GM19467 (cell line): ENCODE measurements around the gene SIGLECL1.
"Not testable (repeated sequence)": the region's sequence is repeated elsewhere in the genome, so short reads cannot be mapped to it uniquely, and the experiment has no call there.

Experiments
- ATAC-seq: cut with Tn5 transposase; IDR thresholded peaks from one replicate; pipeline ENCODE4 v1.9.1; 2021; ENCODE audit warnings: mild to moderate bottlenecking, moderate library complexity; ENCODE audit not compliant: unreplicated experiment

SIGLECL1 gene

GRCh38 chr19:51250786-51251467 is at the start of gene SIGLECL1:
SIGLECL1 (plus strand) TSS chr19:51251080; CDS start chr19:51264073, 12,993 bp downstream.
- ATAC-seq: no peak

- ATAC-seq: no peak
Observed at GRCh38 chr19:51201712-51202111, 49.2 kb upstream of the SIGLECL1 start.

- no peak for ATAC-seq
Observed at GRCh38 chr19:51203916-51204315, 47.0 kb upstream of the SIGLECL1 start.

- no peak for ATAC-seq
Observed at GRCh38 chr19:51204321-51204720, 46.6 kb upstream of the SIGLECL1 start.

GRCh38 chr19:51207747-51208146 is 43.1 kb upstream of the SIGLECL1 start:
- ATAC-seq: no peak

- ATAC-seq: no peak
Observed at GRCh38 chr19:51210191-51210784, 40.6 kb upstream of the SIGLECL1 start.

GRCh38 chr19:51210874-51211361 is 40.0 kb upstream of the SIGLECL1 start:
- not testable (repeated sequence) for ATAC-seq

GRCh38 chr19:51211833-51212232 is 39.0 kb upstream of the SIGLECL1 start:
- ATAC-seq: no peak

GRCh38 chr19:51219307-51219706 is 31.6 kb upstream of the SIGLECL1 start:
- no peak for ATAC-seq

GRCh38 chr19:51219971-51220370 is 30.9 kb upstream of the SIGLECL1 start:
- no peak for ATAC-seq

- ATAC-seq: no peak
Observed at GRCh38 chr19:51220996-51221395, 29.9 kb upstream of the SIGLECL1 start.

- ATAC-seq: no peak
Observed at GRCh38 chr19:51224163-51224641, 26.7 kb upstream of the SIGLECL1 start.

GRCh38 chr19:51224898-51225393 is 25.9 kb upstream of the SIGLECL1 start, which contains the start of gene CD33:
CD33 (plus strand) TSS chr19:51225080; CDS start chr19:51225119, 39 bp downstream.
- ATAC-seq: not testable (repeated sequence)

GRCh38 chr19:51226067-51226466 is 24.8 kb upstream of the SIGLECL1 start:
- no peak for ATAC-seq

- no peak for ATAC-seq
Observed at GRCh38 chr19:51227326-51227725, 23.6 kb upstream of the SIGLECL1 start.

- no peak for ATAC-seq
Observed at GRCh38 chr19:51227966-51228365, 22.9 kb upstream of the SIGLECL1 start.

GRCh38 chr19:51240866-51241265 is 10.0 kb upstream of the SIGLECL1 start:
- ATAC-seq: no peak

GRCh38 chr19:51242881-51243630 is 7.8 kb upstream of the SIGLECL1 start:
- no peak for ATAC-seq

- ATAC-seq: no peak
Observed at GRCh38 chr19:51246164-51246552, 4.7 kb upstream of the SIGLECL1 start.

GRCh38 chr19:51247972-51248590 is 2.8 kb upstream of the SIGLECL1 start:
- ATAC-seq: no peak

- ATAC-seq: no peak
Observed at GRCh38 chr19:51251468-51251820, 564 bp downstream of the SIGLECL1 start.
